IPS-18c (cell line): ENCODE results near the gene EMC10.

ENCODE experiments used
- H3K4me3 ChIP-seq: 2 replicates; pipeline ENCODE4 v1.7.0; 2013; ENCODE audit warnings: low read depth, mild to moderate bottlenecking, low read length, moderate library complexity; ENCODE audit not compliant: insufficient read depth
- H3K9me3 ChIP-seq: one replicate; pipeline ENCODE4 v1.6.1; 2013; ENCODE audit warnings: mild to moderate bottlenecking, low read length, moderate library complexity; ENCODE audit not compliant: control insufficient read depth, insufficient read depth

Gene EMC10

DNA sequence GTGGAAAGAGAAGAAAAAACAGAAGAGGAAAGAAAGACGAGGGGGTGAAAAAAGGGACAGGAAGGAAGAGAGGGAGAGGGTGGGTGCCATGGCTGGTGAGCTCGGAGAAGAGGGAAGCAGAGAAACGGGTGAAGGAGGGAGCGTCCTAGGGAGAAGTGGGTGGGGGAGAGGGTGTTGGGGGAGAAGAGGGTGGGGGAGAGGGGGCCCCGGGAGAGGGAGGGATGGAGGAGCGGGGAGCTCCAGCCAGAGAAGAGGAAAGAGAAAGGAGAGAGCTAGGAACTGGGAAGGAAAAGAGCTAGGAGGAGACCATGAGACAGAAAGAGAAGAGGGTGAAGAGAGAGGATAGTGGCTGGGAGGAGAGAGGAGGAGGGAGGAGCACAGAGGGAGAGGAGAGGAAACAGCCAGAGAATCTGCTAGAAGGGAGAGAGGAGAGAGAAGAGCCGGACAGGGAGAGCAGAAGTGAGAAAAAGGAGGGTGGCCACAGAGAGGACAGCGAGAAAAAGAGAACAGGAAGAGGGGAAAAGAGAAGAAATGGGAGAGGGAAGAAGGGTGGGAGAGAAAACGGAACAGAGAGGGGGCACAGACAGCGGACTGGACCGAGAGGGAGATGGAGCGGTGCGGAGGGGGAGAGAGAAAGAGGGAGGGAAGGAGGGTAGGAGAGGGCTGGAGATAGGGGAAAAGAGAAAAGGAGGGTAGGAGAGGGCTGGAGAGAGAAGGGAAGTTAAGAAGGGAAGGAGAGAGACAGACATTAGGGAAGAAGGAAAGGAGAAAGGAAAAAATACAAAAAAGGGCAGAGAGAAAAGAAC, 12.3 kb downstream of the EMC10 start:
- Histone ChIP-seq H3K9me3 (peaks cover 25% of the 10 kb centered on the region), H3K4me3 (no peak overlapping the region; the same call in 1 of the 2 replicates)

DNA sequence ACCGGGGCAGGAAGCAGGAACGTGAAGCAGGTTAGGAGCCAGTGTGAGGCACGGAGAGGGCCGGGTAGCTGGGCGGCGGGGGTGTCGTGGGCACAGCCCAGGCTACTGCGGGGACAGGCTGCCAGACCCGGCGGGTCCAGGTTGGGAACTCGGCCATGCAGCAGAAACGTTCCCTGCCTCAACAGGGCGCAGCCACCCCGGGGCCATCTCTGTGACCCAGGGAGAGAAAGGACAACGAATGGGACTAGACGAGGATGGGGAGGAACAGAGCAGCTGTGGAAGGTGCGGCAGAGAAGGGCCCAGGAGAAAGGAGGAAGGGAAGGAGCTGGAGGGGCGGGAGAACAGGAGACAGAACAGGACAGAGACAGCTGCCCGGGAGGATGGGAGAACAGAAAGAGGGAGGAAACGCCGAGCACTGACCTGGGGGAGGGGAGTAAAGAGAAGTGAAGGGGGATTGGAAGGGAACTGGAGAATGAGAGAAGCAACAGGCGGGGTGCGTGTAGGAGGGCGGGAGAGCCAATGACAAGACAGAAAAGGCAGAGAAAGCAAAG, 13.2 kb downstream of the EMC10 start:
- H3K4me3 ChIP-seq: peak overlapping the region; percentile 11

GRCh38 chr19:50490411-50490811, 14.1 kb downstream of the EMC10 start:
- Histone ChIP-seq H3K9me3 (peaks cover 22% of the 10 kb centered on the region), H3K4me3 (no peak overlapping the region; the same call in 1 of the 2 replicates)

More for the DNA sequence above, 13.2 kb downstream of the EMC10 start:
- H3K9me3 ChIP-seq: peaks cover 25% of the 10 kb centered on the region

DNA sequence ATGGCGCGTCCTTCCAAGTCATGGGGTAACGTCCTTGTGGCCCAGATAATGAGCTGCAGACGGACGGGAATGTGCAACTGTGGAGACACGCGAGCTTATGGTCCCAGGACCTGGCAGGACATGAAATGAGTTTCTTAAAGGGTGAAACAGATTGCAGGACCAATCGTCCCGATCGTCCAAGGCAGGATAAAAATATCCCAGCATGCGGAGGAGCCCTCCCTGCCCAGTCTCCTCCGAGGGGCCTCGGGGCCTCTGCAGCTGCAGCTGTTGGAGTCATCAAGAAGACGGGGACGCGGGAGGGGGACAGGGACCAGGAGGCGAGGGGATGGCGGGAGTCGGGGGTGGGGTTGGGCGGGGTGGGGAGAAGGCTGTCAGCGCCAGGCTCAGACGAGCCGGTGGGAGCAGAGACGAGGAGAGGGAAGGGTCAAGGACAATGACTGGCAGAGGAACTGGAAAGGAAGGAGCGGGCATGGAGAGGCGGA, 14.7 kb downstream of the EMC10 start:
- Histone ChIP-seq H3K4me3 (no peak overlapping the region), H3K9me3 (peaks cover 16% of the 10 kb centered on the region)

DNA sequence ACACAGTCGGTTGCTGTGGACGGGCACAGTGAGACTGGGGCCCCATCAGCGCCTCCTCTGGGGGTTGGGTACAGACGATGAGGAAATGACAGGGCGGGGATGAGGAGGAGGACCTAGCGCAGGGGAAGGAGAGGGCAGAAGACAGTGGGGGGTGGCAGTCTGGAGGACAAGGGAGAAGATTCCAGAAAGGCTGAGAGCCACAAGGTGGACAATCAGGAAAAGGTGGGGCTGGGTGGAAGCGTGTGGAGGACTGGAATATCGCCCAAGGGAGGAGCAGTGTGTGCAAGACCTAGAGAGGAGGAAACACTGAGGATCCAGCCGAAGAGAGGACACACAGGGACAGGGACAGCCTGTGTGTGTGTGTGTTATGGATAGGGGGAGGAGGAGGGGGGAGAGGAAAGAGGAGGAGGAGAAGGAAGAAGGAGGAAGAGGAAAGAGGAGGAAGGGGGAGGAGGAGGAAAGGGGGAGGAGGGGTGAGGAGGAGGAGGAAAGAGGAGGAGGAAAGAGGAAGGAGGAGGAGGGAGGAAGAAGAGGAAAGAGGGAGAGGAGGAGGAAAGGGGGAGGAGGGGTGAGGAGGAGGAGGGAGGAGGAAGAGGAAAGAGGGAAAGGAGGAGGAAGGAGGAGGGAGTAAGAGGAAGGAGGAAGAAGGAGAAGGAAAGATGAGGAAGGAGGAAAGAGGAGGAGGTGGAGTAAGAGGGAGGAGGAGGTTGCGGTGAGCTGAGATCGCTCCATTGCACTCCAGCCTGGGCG, 16.2 kb downstream of the EMC10 start:
- Histone ChIP-seq H3K9me3 (peaks cover 6% of the 10 kb centered on the region), H3K4me3 (no peak overlapping the region)

GRCh38 chr19:50493171-50493570, 16.9 kb downstream of the EMC10 start:
- H3K9me3 ChIP-seq: peaks cover 6% of the 10 kb centered on the region
- H3K4me3 ChIP-seq: no peak overlapping the region

GRCh38 chr19:50494186-50495019, 18.1 kb downstream of the EMC10 start:
- H3K4me3 ChIP-seq: no peak overlapping the region
- H3K9me3 ChIP-seq: peaks cover 2% of the 10 kb centered on the region

DNA sequence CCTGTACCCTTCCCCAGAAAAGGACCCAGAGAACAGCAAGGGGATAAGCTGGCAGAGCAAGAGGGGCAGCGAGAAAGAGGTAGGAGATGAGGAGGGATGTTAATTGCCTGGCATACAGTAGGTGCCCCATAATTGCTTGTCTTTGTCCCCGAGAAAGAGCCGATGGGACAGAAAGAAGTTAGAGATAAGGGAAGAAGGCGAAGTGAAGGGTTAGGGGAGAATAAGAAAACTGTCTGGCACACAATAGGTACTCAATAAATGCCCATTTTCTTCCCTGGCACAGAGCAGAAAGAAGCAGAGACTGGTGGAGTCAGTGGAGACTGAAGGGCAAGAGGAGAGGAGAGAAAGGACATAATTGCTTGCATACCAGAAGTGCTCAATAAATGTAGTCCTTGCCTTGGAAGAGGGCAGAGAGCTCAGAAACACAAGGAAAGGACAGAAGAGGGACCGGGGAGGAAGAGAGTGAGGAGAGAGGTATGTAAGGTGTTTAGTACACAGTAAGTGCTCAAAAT, 18.8 kb downstream of the EMC10 start:
- Histone ChIP-seq H3K9me3 (peaks cover under 1% of the 10 kb centered on the region), H3K4me3 (no peak overlapping the region)

GRCh38 chr19:50496189-50497021, 20.1 kb downstream of the EMC10 start:
- H3K4me3 ChIP-seq: no peak overlapping the region
- H3K9me3 ChIP-seq: no peaks in the 10 kb centered on the region

DNA sequence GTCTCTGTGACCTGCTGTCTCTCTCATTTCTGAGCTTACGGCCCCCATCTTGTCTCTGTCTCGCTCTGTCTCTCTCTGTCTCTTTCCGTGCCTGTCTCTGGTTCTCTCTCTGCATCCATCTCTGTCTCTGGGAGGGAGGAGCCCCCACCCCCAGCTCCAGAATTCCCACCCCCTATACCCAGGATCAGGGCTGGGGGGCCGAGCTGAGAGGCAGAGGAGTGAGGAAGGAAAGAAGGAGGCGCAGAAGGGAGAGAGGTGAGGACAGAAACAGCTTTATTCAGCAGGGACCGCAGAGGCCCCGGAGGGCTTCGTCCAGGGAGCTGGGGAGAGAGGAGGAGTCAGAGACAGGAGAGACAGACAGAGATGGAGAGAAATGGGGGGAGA, 20.7 kb downstream of the EMC10 start:
- H3K4me3 ChIP-seq: no peak overlapping the region
- H3K9me3 ChIP-seq: no peaks in the 10 kb centered on the region

- no peaks in the 10 kb centered on the region for H3K9me3 ChIP-seq
- no peak overlapping the region for H3K4me3 ChIP-seq
Measured at GRCh38 chr19:50498219-50499056, 22.1 kb downstream of the EMC10 start.

- 0 out of 2 replicates have a peak overlapping the region, but pooled peaks have one; percentile 6 for H3K4me3 ChIP-seq
- no peaks in the 10 kb centered on the region for H3K9me3 ChIP-seq
Measured at GRCh38 chr19:50500060-50500752, 23.9 kb downstream of the EMC10 start.

GRCh38 chr19:50500753-50501151, 24.4 kb downstream of the EMC10 start:
- H3K9me3 ChIP-seq: no peaks in the 10 kb centered on the region
- H3K4me3 ChIP-seq: no peak overlapping the region

- H3K4me3 ChIP-seq: no peak overlapping the region
- H3K9me3 ChIP-seq: no peaks in the 10 kb centered on the region
Measured at GRCh38 chr19:50501186-50501567, 24.9 kb downstream of the EMC10 start.
